Fibroblast of villous mesenchyme (primary cell): ENCODE results near the gene TXNL4A. TPM values are rescaled to one million over a fixed set of nuclear protein-coding genes. Genes with fewer than 3 reads are reported as not detected.

Experiments
- DNase-seq: peaks from one replicate; pipeline ENCODE4 v3.0.0-alpha.2; 2010; ENCODE audit warnings: low read depth
- H3K4me3 ChIP-seq: 2 replicates; pipeline ENCODE4 v1.5.1; 2011; ENCODE audit warnings: low read depth, mild to moderate bottlenecking, low read length
- CTCF ChIP-seq: IDR thresholded peaks from 2 replicates; pipeline ENCODE4 v1.5.1; 2012; ENCODE audit warnings: low read depth, mild to moderate bottlenecking, low read length; ENCODE audit not compliant: insufficient read depth
- total RNA-seq: library from RNA; depleted of rRNA; stranded (reverse); fragments of >200 nt; gene quantifications from 2 replicates; pipeline ENCODE4 v1.2.3, GENCODE V29; 2012

The TXNL4A gene
- total RNA-seq, 1 donor: 46.6 TPM

- no peak for DNase-seq
- no peak for TF ChIP-seq CTCF
- H3K4me3 ChIP-seq: no peak overlapping the region
Measured at GRCh38 chr18:79927607-79928562, 60.5 kb downstream of the TXNL4A start.

- no peak for TF ChIP-seq CTCF
- no peak overlapping the region for H3K4me3 ChIP-seq
- DNase-seq: no peak
Measured at GRCh38 chr18:79926715-79927606, 61.4 kb downstream of the TXNL4A start.

GRCh38 chr18:79926306-79926705, 62.1 kb downstream of the TXNL4A start:
- no peak for DNase-seq
- H3K4me3 ChIP-seq: no peak overlapping the region
- TF ChIP-seq CTCF: no peak

- TF ChIP-seq CTCF: no peak
- H3K4me3 ChIP-seq: no peak overlapping the region
- no peak for DNase-seq
Measured at GRCh38 chr18:79924814-79925731, 63.3 kb downstream of the TXNL4A start.

GRCh38 chr18:79923896-79924585, 64.3 kb downstream of the TXNL4A start:
- no peak for DNase-seq
- TF ChIP-seq CTCF: no peak
- H3K4me3 ChIP-seq: no peak overlapping the region
